HG02798 (cell line): Measurements from ENCODE around the gene SPTAN1.
"Not testable (repeated sequence)": the region's sequence is repeated elsewhere in the genome, so short reads cannot be mapped to it uniquely, and the experiment has no call there.

Source experiments
- ATAC-seq: cut with Tn5 transposase; IDR thresholded peaks from one replicate; pipeline ENCODE4 v1.9.1; 2021; ENCODE audit warnings: mild to moderate bottlenecking; ENCODE audit not compliant: unreplicated experiment, poor library complexity

SPTAN1 gene

GRCh38 chr9:128654481-128654880 is 102.1 kb downstream of the SPTAN1 start:
- no peak for ATAC-seq

- peak; percentile 87 for ATAC-seq
Measured at GRCh38 chr9:128656416-128657343, 104.3 kb downstream of the SPTAN1 start, which contains the start of gene DYNC2I2. Gene DYNC2I2 (minus strand): TSS chr9:128656847. CDS start chr9:128656726, 121 bp downstream.

- no peak for ATAC-seq
Measured at GRCh38 chr9:128657344-128657704, 104.9 kb downstream of the SPTAN1 start.

GRCh38 chr9:128657796-128658195 is 105.4 kb downstream of the SPTAN1 start:
- ATAC-seq, result no peak

GRCh38 chr9:128666481-128666941 is 114.1 kb downstream of the SPTAN1 start:
- ATAC-seq, result not testable (repeated sequence)

- ATAC-seq, result no peak
Measured at GRCh38 chr9:128669786-128670185, 117.4 kb downstream of the SPTAN1 start.

- ATAC-seq, result no peak
Measured at GRCh38 chr9:128675382-128675781, 123.0 kb downstream of the SPTAN1 start.

GRCh38 chr9:128677794-128678193 is 125.4 kb downstream of the SPTAN1 start:
- ATAC-seq, result no peak
